HL-60 (cell line): ENCODE data around the gene PXDC1.
"Not testable (repeated sequence)": the region's sequence is repeated elsewhere in the genome, so short reads cannot be mapped to it uniquely, and the experiment has no call there.

ENCODE experiments used
- DNase-seq, 2 experiments: peaks; one replicate each; pipeline ENCODE4 v3.0.0-alpha.2; 2010 to 2020; ENCODE audit warnings: low read depth in 1 of 2, low spot score in 1 of 2
- H3K27ac ChIP-seq: fragments of 250-450 bp; sonication (Bioruptor Pico); replicated peaks from 2 replicates; pipeline ENCODE4 v1.5.1; 2020; ENCODE audit warnings: mild to moderate bottlenecking, moderate library complexity
- H3K27me3 ChIP-seq: fragments of 250-450 bp; sonication (Bioruptor Pico); 2 replicates; pipeline ENCODE4 v1.5.1; 2021; ENCODE audit warnings: mild to moderate bottlenecking, moderate library complexity; ENCODE audit not compliant: insufficient read depth, poor library complexity, severe bottlenecking
- H3K4me3 ChIP-seq: replicated peaks from 2 replicates; pipeline ENCODE4 v1.5.1; 2011; ENCODE audit warnings: mild to moderate bottlenecking, control low read depth, low read length; ENCODE audit not compliant: insufficient read depth
- GABPA ChIP-seq: IDR thresholded peaks from 2 replicates; pipeline ENCODE4 v1.6.1; 2012; ENCODE audit warnings: low read depth
- POLR2AphosphoS5 ChIP-seq: IDR thresholded peaks from 2 replicates; pipeline ENCODE4 v1.6.1; 2012; ENCODE audit warnings: low read depth
- SPI1 ChIP-seq: IDR thresholded peaks from 2 replicates; pipeline ENCODE4 v1.6.1; 2012; ENCODE audit warnings: low read depth, mild to moderate bottlenecking, borderline replicate concordance
- TF ChIP-seq, protein P1 (sequence below): IDR thresholded peaks from one replicate; pipeline ENCODE4 v1.5.1; 2011; ENCODE audit warnings: low read length, control low read depth, inconsistent platforms; ENCODE audit not compliant: insufficient read depth
- TF ChIP-seq, protein P2 (sequence below): IDR thresholded peaks from 2 replicates; pipeline ENCODE4 v1.6.1; 2012; ENCODE audit warnings: low read depth; ENCODE audit not compliant: insufficient replicate concordance

Gene PXDC1

DNA sequence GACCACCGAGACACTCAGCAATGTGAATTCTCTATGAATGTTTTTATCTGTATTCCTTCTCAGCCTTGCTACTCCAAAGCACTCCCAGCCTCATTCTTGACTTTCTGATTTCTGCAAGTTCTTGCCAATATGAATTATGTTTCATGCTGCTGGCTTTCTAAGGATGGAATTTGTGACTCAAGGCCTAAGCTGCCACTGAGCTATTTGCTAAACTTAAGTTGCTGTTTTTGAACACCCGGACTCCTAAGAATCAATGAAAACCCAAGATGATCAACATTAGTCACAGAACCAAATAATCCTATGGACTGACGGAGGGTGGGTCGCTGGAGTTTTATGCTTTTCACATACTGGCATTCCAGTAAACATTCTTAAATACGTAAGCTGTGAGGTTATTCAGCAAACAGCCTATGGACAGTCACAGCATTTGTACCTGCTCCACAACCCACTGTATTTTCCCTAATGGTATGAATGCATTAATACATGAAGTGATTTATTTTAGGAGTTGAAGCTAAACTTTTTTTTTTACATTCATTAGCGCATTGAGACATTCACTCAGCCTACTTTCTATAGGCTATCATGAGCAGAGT is 8.2 kb upstream of the PXDC1 start:
- no peak overlapping the region for H3K27ac ChIP-seq
- H3K4me3 ChIP-seq: no peak overlapping the region

GRCh38 chr6:3758842-3759144 is 7.3 kb upstream of the PXDC1 start:
- TF ChIP-seq SPI1 (no peak), POLR2AphosphoS5 (no peak), GABPA (no peak)
- TF ChIP-seq, protein P1, sequence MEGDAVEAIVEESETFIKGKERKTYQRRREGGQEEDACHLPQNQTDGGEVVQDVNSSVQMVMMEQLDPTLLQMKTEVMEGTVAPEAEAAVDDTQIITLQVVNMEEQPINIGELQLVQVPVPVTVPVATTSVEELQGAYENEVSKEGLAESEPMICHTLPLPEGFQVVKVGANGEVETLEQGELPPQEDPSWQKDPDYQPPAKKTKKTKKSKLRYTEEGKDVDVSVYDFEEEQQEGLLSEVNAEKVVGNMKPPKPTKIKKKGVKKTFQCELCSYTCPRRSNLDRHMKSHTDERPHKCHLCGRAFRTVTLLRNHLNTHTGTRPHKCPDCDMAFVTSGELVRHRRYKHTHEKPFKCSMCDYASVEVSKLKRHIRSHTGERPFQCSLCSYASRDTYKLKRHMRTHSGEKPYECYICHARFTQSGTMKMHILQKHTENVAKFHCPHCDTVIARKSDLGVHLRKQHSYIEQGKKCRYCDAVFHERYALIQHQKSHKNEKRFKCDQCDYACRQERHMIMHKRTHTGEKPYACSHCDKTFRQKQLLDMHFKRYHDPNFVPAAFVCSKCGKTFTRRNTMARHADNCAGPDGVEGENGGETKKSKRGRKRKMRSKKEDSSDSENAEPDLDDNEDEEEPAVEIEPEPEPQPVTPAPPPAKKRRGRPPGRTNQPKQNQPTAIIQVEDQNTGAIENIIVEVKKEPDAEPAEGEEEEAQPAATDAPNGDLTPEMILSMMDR: no peak
- TF ChIP-seq, protein P2, sequence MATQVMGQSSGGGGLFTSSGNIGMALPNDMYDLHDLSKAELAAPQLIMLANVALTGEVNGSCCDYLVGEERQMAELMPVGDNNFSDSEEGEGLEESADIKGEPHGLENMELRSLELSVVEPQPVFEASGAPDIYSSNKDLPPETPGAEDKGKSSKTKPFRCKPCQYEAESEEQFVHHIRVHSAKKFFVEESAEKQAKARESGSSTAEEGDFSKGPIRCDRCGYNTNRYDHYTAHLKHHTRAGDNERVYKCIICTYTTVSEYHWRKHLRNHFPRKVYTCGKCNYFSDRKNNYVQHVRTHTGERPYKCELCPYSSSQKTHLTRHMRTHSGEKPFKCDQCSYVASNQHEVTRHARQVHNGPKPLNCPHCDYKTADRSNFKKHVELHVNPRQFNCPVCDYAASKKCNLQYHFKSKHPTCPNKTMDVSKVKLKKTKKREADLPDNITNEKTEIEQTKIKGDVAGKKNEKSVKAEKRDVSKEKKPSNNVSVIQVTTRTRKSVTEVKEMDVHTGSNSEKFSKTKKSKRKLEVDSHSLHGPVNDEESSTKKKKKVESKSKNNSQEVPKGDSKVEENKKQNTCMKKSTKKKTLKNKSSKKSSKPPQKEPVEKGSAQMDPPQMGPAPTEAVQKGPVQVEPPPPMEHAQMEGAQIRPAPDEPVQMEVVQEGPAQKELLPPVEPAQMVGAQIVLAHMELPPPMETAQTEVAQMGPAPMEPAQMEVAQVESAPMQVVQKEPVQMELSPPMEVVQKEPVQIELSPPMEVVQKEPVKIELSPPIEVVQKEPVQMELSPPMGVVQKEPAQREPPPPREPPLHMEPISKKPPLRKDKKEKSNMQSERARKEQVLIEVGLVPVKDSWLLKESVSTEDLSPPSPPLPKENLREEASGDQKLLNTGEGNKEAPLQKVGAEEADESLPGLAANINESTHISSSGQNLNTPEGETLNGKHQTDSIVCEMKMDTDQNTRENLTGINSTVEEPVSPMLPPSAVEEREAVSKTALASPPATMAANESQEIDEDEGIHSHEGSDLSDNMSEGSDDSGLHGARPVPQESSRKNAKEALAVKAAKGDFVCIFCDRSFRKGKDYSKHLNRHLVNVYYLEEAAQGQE: no peak
- Histone ChIP-seq H3K4me3 (no peak overlapping the region), H3K27ac (no peak overlapping the region), H3K27me3 (peaks cover 7% of the 10 kb centered on the region)
- no peak for DNase-seq

More for the DNA sequence above, 8.2 kb upstream of the PXDC1 start:
- TF ChIP-seq, protein P1: no peak
- TF ChIP-seq, protein P2: no peak
- TF ChIP-seq POLR2AphosphoS5 (no peak), GABPA (no peak), SPI1 (no peak)
- peaks cover 4% of the 10 kb centered on the region for H3K27me3 ChIP-seq
- no peak for DNase-seq

- H3K4me3 ChIP-seq, DNase-seq, H3K27ac ChIP-seq, H3K27me3 ChIP-seq: not testable (repeated sequence)
Observed at GRCh38 chr6:3757998-3758841, 6.7 kb upstream of the PXDC1 start.

DNA sequence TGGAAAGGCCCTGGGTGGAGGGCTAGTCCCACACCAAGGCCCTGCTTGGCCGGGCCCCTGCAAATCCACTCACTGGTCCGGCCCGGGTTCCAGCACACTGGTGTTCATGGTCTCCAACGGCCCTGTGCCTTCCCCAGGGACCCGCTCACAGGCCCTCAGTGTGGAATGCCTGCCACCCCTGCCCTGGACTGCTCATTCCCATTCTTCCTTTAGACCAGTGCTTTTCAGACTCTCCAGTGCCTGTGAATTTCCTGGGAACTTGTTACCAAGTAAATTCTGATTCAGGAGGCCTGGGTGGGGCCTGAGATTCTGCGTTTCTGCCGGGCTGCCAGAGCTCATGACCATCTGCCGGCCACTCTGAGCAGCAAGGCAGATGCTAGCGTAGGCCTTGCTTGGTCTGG is 5.7 kb upstream of the PXDC1 start:
- TF ChIP-seq POLR2AphosphoS5 (no peak), GABPA (no peak), SPI1 (no peak)
- TF ChIP-seq, protein P2: no peak
- TF ChIP-seq, protein P1: no peak
- Histone ChIP-seq H3K27me3 (peaks cover 19% of the 10 kb centered on the region), H3K4me3 (no peak overlapping the region), H3K27ac (no peak overlapping the region)
- DNase-seq: no peak
